Lower leg skin (tissue), 4 donors: ENCODE data around the gene HLA-B. TPM values are rescaled to one million over a fixed set of nuclear protein-coding genes. Genes with fewer than 3 reads are reported as not detected.

ENCODE experiments used
- DNase-seq, 2 donors: peaks; one replicate each; pipeline ENCODE4 v3.0.0-alpha.2; 2019; ENCODE audit warnings: low spot score in 2 of 2
- H3K4me3 ChIP-seq: fragments of 200-600 bp; sonication (generic); 2 replicates; pipeline ENCODE4 v1.5.1; 2017; ENCODE audit warnings: mild to moderate bottlenecking, low read depth; ENCODE audit not compliant: poor library complexity, severe bottlenecking
- CTCF ChIP-seq, 3 donors: fragments of 450-650 bp; IDR thresholded peaks; one replicate each; pipeline ENCODE4 v1.5.1; 2016; ENCODE audit warnings: antibody characterized with exemption in 3 of 3, mild to moderate bottlenecking in 3 of 3, moderate library complexity in 2 of 3
- POLR2A ChIP-seq, 2 donors: fragments of 450-650 bp; IDR thresholded peaks; one replicate each; pipeline ENCODE4 v1.6.1; 2016 to 2017; ENCODE audit warnings: antibody characterized with exemption in 2 of 2, mild to moderate bottlenecking in 1 of 2, moderate library complexity in 1 of 2
- WGBS, 2 donors: methylation state at CpG; one replicate each; pipeline ENCODE4 v1.1.5; 2018; 5-methylcytosine and 5-hydroxymethylcytosine counted together
- intact Hi-C: fragments of 100-400 bp; cut with DNase I; formaldehyde crosslinking; loops from one replicate; pipeline ENCODE4 v1.15.0; 2023; ENCODE audit warnings: low total_unique reads
- total RNA-seq, 4 donors: library from RNA; depleted of rRNA; stranded (reverse); fragments of >200 nt; gene quantifications; one replicate each; pipeline ENCODE4 v1.1.0, GENCODE V29; 2016

Gene HLA-B
- total RNA-seq, 4 donors from 2014 or later, result 1,061 to 2,090 (median 1,325) TPM

- 77% methylated on average over 5 of the region's 5 CpGs for WGBS, 2 donors
- DNase-seq, result no peak
- TF ChIP-seq CTCF (IDR thresholded peaks at IDR 0.05) (no peak), POLR2A (IDR thresholded peaks at IDR 0.05) (no peak)
- no peak overlapping the region for H3K4me3 ChIP-seq
- intact Hi-C loops, result loop anchor here (5.0 kb wide), 1 partner anchor 169 kb away; no protein-coding TSS in a partner anchor
Observed at GRCh38 chr6:31365864-31366263, 8.9 kb upstream of the HLA-B start.

DNA sequence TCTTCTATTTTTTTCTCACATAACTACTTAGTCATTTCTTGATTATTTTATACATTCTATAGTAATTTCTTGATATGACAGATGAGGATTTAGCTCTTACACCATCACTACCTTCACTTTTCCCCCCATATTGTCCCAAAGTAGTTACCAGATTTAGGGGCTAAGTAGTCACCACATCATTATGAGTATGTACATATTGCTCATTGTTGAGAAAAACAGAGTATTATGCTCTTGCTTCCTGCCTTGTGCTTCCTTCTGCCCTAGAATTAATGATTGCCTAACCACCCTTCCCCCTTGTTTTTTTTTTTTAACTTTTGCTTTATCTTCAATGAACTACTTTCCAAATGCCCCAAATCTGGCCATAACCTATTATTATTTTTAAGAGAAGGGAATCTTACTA is 6.8 kb upstream of the HLA-B start:
- no peak for DNase-seq
- no peak overlapping the region for H3K4me3 ChIP-seq
- no peak for TF ChIP-seq CTCF (IDR thresholded peaks at IDR 0.05)
- TF ChIP-seq POLR2A (IDR thresholded peaks at IDR 0.05), result no peak
- intact Hi-C loops, result loop anchor here (5.0 kb wide), 1 partner anchor 227 kb away; the partner anchor contains the start of gene PSORS1C2

- no peak for TF ChIP-seq CTCF (IDR thresholded peaks at IDR 0.05)
- no peak for TF ChIP-seq POLR2A (IDR thresholded peaks at IDR 0.05)
- intact Hi-C loops, result loop anchor here (5.0 kb wide), 1 partner anchor 225 kb away; the partner anchor contains the start of gene PSORS1C2
- 51 to 72% methylated on average over 5 of the region's 5 CpGs for WGBS, 2 donors
- DNase-seq, result no peak
- no peak overlapping the region for H3K4me3 ChIP-seq
Observed at GRCh38 chr6:31362751-31363150, 5.8 kb upstream of the HLA-B start.

GRCh38 chr6:31359581-31359980 is 2.6 kb upstream of the HLA-B start:
- no peak overlapping the region for H3K4me3 ChIP-seq
- WGBS, 2 donors, result 74 to 88% methylated on average over 1 of the region's 1 CpG
- DNase-seq, result no peak
- no peak for TF ChIP-seq CTCF (IDR thresholded peaks at IDR 0.05)
- no peak for TF ChIP-seq POLR2A (IDR thresholded peaks at IDR 0.05)
- intact Hi-C loops, result loop anchor here (10.0 kb wide), 1 partner anchor 85 kb away; the partner anchor contains the start of gene HLA-C

- no peak for DNase-seq
- intact Hi-C loops, result loop anchor here (10.0 kb wide), 1 partner anchor 84 kb away; the partner anchor contains the start of gene HLA-C
- WGBS, 2 donors, result 38 to 43% methylated on average over 4 of the region's 4 CpGs
- no peak overlapping the region for H3K4me3 ChIP-seq
- TF ChIP-seq CTCF (IDR thresholded peaks at IDR 0.05) (no peak), POLR2A (IDR thresholded peaks at IDR 0.05) (no peak)
Observed at GRCh38 chr6:31358302-31358701, 1.3 kb upstream of the HLA-B start.

- 20 to 22% methylated on average over 6 of the region's 6 CpGs for WGBS, 2 donors
Observed at GRCh38 chr6:31357886-31358285, 907 bp upstream of the HLA-B start.

More at GRCh38 chr6:31357886-31358285, 907 bp upstream of the HLA-B start:
- DNase-seq, result no peak
- H3K4me3 ChIP-seq, result no peak overlapping the region
- TF ChIP-seq CTCF (IDR thresholded peaks at IDR 0.05), result no peak
- intact Hi-C loops, result loop anchor here (10.0 kb wide), 1 partner anchor 83 kb away; the partner anchor contains the start of gene HLA-C
